ENCODE measurements around the gene RETN. TPM values are rescaled to one million over a fixed set of nuclear protein-coding genes. Genes with fewer than 3 reads are reported as not detected.

The RETN gene
- total and polyA plus RNA-seq, 5 donors: 0.49 to 7.2 (median 1.2) TPM; not detected in 1

DNA sequence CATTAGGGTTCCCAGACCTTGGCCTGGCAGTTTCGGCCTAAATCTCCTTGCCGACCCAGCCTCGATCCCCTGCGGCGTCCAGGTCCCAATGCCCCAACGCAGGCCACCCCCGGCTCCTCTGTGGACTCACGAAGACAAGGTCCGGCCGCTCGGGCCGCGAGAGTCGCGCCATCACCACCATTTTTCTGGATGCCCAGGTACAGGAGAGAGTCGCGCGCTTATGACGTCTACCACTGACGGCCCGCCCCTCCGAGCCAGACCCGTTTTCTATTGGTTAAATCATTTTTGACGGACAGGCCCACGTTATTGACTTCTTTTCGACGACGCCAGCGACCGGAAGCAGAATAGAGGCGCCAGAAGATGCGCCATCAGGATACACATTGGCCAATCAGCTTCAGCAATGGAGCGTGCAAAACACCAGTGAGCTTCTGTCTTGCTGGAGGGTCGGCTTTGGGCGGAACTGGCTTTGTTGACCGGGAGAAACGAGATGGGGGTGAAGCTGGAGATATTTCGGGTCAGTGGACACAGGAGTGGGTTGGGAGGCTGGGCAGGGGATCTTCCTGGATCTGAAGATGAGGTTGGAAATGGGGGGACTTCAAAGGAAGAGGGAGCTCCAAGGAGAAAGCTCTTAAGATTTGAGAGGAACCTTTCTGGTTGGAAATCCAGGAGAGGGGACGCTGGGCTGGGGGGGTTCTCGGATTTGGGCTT is 39.3 kb upstream of the RETN start, which contains the start of the genes PET100 and XAB2:
Gene PET100 (plus strand): TSS at position 447 of the 708 bp plus-strand sequence. CDS start 41 bp downstream, at position 488.
Gene XAB2 (minus strand): TSS at position 199 of the 708 bp plus-strand sequence. CDS start 18 bp downstream, at position 181.
- WGBS: under 1% methylated on average over 40 of the region's 40 CpGs
- ATAC-seq (peak; percentile 98), DNase-seq (peak; percentile 95 to 98 (median 97))
- H3K4me3 ChIP-seq (ENCODE audit: low read length): peak within 1 kb of the TSS; percentile 94
- intact Hi-C loops (cut with DNase I): no loop called here
- no peaks in the 10 kb centered on the region for H3K27me3 ChIP-seq (ENCODE audit: control insufficient read depth, insufficient read depth)
- H3K27ac ChIP-seq (ENCODE audit: low read length): peak within 1 kb of the TSS; percentile 71
- peaks cover 2% of the 10 kb centered on the region for H3K4me1 ChIP-seq (ENCODE audit: control insufficient read depth, insufficient read depth, low read length)
- H3K9me3 ChIP-seq (ENCODE audit: control insufficient read depth, low read length): no peaks in the 10 kb centered on the region

DNA sequence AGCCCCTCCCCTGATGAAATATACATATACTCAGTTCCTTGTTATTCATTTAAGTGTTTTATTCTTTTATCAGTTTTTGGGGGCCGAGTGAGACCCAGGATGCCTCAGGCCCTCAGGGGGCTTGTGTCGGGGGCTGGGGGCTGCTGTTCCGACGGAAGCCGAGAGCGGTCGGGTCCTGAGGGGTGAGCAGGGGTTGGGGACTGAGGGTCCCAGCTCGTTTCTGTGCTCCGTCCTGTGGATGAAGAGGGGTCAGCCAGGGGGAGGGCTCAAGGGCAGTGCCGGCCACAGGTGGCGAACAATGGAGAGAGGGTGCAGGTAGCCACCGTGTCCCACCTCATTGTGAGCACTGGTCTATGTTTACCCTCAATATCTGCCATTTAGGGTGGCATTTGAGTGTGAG is 37.3 kb upstream of the RETN start:
- no peak for ATAC-seq
- WGBS: 91% methylated on average over 12 of the region's 12 CpGs
- no peak overlapping the region for H3K4me3 ChIP-seq (ENCODE audit: low read length)
- intact Hi-C loops (cut with DNase I): no loop called here
- no peak for DNase-seq
- no peaks in the 10 kb centered on the region for H3K27me3 ChIP-seq (ENCODE audit: control insufficient read depth, insufficient read depth)
- peaks cover 2% of the 10 kb centered on the region for H3K4me1 ChIP-seq (ENCODE audit: control insufficient read depth, insufficient read depth, low read length)
- H3K9me3 ChIP-seq (ENCODE audit: control insufficient read depth, low read length): no peaks in the 10 kb centered on the region
- H3K27ac ChIP-seq (ENCODE audit: low read length): no peak overlapping the region

- H3K27ac ChIP-seq (ENCODE audit: low read length): no peak overlapping the region
- ATAC-seq: no peak
- peaks cover 2% of the 10 kb centered on the region for H3K4me1 ChIP-seq (ENCODE audit: control insufficient read depth, insufficient read depth, low read length)
- no peak for DNase-seq
- 87% methylated on average over 40 of the region's 40 CpGs for WGBS
- H3K27me3 ChIP-seq (ENCODE audit: control insufficient read depth, insufficient read depth): no peaks in the 10 kb centered on the region
- H3K9me3 ChIP-seq (ENCODE audit: control insufficient read depth, low read length): no peaks in the 10 kb centered on the region
- intact Hi-C loops (cut with DNase I): no loop called here
- H3K4me3 ChIP-seq (ENCODE audit: low read length): no peak overlapping the region
These were observed 36.3 kb upstream of the RETN start for GRCh38 chr19:7632340-7633203.

DNA sequence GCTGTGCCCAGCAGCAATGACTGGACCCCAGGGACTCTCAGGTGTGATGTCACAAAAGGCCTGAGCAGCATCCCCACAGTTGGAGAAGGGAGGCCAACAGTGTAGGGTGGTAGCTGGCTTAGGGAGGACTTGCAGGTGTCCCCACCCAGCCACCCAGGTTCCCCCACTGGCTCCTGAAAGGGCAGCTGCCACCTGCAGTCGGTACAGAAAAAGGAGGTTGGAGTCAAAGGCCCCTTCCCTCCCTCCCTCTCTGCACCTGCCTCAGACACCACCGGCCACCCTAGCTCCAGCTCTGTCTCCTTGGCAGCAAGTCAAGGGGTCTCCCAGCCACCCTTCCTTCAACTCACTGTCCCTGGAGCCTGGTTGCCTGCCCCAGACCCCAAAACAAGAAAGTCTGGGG is 35.2 kb upstream of the RETN start, which contains the start of gene PCP2:
Gene PCP2 (minus strand): TSS at position 22 of the 400 bp plus-strand sequence. CDS start 262 bp downstream, outside the sequence.
- no peak within 1 kb of the TSS for H3K4me3 ChIP-seq (ENCODE audit: low read length)
- peaks cover 2% of the 10 kb centered on the region for H3K4me1 ChIP-seq (ENCODE audit: control insufficient read depth, insufficient read depth, low read length)
- WGBS: 46% methylated on average over 1 of the region's 2 CpGs
- no peak for ATAC-seq
- no peaks in the 10 kb centered on the region for H3K9me3 ChIP-seq (ENCODE audit: control insufficient read depth, low read length)
- no peak within 1 kb of the TSS for H3K27ac ChIP-seq (ENCODE audit: low read length)
- H3K27me3 ChIP-seq (ENCODE audit: control insufficient read depth, insufficient read depth): no peaks in the 10 kb centered on the region
- DNase-seq: no peak
- intact Hi-C loops (cut with DNase I): no loop called here

DNA sequence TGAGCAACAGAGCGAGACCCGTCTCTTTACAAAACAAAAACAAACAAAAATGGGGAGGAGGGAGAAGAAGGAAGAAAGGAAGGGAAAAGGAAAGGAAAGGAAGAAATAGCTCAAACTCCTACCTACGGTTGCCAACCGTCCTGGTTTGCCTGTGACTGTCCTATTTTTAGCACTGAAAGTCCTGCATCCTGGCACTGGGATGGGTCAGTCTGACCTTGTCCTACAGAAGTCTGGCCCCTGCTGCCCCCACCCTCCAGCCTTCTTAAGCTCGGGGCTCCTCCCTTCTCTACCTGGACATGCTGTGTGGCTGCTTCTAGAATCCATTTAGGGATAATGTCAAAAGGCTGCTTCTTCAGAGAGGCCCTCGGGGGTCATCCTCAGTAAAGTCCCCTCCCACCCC is 33.2 kb upstream of the RETN start:
- ATAC-seq: no peak
- Histone ChIP-seq H3K27me3 (ENCODE audit: control insufficient read depth, insufficient read depth) (no peaks in the 10 kb centered on the region), H3K4me3 (ENCODE audit: low read length) (no peak overlapping the region)

GRCh38 chr19:7636317-7636690 is 32.5 kb upstream of the RETN start:
- Histone ChIP-seq H3K9me3 (ENCODE audit: control insufficient read depth, low read length) (no peaks in the 10 kb centered on the region), H3K27me3 (ENCODE audit: control insufficient read depth, insufficient read depth) (no peaks in the 10 kb centered on the region), H3K4me3 (ENCODE audit: low read length) (no peak overlapping the region), H3K4me1 (ENCODE audit: control insufficient read depth, insufficient read depth, low read length) (no peaks in the 10 kb centered on the region), H3K27ac (ENCODE audit: low read length) (no peak overlapping the region)
- WGBS: 63% methylated on average over 16 of the region's 16 CpGs
- ATAC-seq (no peak), DNase-seq (peak in 1 of 3 donors; percentile 37)
- intact Hi-C loops (cut with DNase I): no loop called here

More for the DNA sequence above, 33.2 kb upstream of the RETN start:
- DNase-seq: no peak
- 41% methylated on average over 6 of the region's 6 CpGs for WGBS
- no peaks in the 10 kb centered on the region for H3K9me3 ChIP-seq (ENCODE audit: control insufficient read depth, low read length)
- H3K4me1 ChIP-seq (ENCODE audit: control insufficient read depth, insufficient read depth, low read length): no peaks in the 10 kb centered on the region
- intact Hi-C loops (cut with DNase I): no loop called here
- H3K27ac ChIP-seq (ENCODE audit: low read length): no peak overlapping the region

- WGBS: 6% methylated on average over 61 of the region's 61 CpGs
- Histone ChIP-seq H3K27me3 (ENCODE audit: control insufficient read depth, insufficient read depth) (no peaks in the 10 kb centered on the region), H3K4me3 (ENCODE audit: low read length) (peak within 1 kb of the TSS; percentile 14), H3K4me1 (ENCODE audit: control insufficient read depth, insufficient read depth, low read length) (no peaks in the 10 kb centered on the region), H3K9me3 (ENCODE audit: control insufficient read depth, low read length) (no peaks in the 10 kb centered on the region), H3K27ac (ENCODE audit: low read length) (no peak within 1 kb of the TSS)
- ATAC-seq: peak; percentile 63 to 80
- peak; percentile 47 to 85 (median 85) for DNase-seq
- intact Hi-C loops (cut with DNase I): no loop called here
These were observed 32.0 kb upstream of the RETN start, which contains the start of gene STXBP2 for GRCh38 chr19:7636691-7637373. TSS of gene STXBP2 (plus strand) at chr19:7637110. CDS start at chr19:7637150, 40 bp downstream.

DNA sequence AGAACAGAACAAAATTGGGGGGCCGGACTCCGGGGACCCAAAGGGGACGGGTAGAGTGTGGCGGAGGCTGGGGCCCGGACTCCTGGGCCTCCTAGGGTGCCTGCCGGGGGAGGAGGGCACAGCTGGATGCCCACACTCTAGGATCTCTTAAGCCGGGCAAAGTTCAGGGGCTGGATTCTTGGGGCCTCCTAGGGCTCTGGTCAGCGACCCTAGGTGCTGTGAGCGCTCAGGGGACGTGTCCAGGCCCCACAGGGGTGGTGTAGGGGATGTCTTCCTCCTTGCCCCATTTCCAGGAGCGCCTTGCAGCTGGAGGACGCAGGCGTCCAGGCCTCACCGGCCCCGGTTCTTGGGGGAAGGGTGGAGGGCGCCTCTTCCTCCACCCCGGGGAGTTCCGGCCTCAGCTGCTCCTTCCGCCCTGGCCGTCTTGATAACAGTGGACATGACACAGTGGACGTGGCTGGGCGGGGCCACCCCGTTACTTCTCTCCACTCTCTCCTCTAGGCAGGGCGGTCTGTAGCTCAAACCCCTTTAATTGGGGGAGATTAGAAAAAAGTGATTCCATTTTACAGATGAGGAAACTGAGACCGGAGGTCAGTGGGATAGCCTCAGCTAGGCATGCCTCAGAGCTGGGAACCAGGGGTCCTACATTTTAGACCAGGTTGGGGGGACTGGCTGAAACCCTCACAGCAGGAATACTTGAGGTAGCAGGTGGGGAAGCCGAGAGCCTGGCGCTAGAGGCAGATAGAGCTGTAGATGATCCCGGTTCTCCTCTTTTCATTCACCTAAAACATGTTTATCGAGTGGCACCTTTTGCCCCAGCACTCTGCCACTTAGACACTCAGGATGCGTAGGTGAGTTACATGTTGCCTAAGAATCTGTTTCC is 31.2 kb upstream of the RETN start:
- H3K27me3 ChIP-seq (ENCODE audit: control insufficient read depth, insufficient read depth): no peaks in the 10 kb centered on the region

DNA sequence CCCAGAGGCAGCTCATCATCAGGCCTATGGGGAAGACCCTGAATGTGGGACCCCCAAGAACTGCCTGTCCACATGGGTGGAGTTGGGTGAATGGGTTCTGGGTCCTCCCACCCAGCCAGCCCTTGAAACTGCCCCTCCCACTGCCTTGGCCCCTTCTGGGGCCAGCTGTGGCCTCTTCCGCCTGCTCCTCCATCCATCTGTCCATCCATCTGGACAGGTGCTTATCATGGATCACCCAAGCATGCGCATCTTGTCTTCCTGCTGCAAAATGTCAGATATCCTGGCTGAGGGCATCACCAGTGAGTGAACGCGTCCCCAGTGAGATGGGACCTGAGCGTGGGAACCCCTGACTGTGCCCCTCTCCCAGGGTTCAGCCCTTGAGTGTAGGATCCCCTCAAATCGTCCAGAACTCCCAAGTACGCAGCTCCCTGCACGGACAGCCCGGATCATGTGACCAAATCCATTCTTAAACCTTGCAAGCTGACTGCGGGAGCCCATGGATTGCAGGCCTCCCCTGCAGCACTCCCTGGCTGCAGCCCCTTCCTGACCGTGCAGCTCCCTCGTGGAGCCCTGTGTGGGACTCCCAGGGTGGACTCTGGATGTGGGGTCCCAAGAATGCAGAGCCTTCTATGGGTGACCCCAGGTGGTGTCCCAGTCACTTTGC is 29.9 kb upstream of the RETN start:
- ATAC-seq: no peak
- no peaks in the 10 kb centered on the region for H3K9me3 ChIP-seq (ENCODE audit: control insufficient read depth, low read length)
- H3K27me3 ChIP-seq (ENCODE audit: control insufficient read depth, insufficient read depth): no peaks in the 10 kb centered on the region
- intact Hi-C loops (cut with DNase I): no loop called here
- 61% methylated on average over 12 of the region's 12 CpGs for WGBS
- H3K4me1 ChIP-seq (ENCODE audit: control insufficient read depth, insufficient read depth, low read length): no peaks in the 10 kb centered on the region
- H3K4me3 ChIP-seq (ENCODE audit: low read length): no peak overlapping the region
- DNase-seq: peak in 2 of 3 donors; percentile 23 to 30
- no peak overlapping the region for H3K27ac ChIP-seq (ENCODE audit: low read length)

More for the DNA sequence above, 31.2 kb upstream of the RETN start:
- WGBS: 43% methylated on average over 30 of the region's 30 CpGs
- ATAC-seq (peak; percentile 42 to 72), DNase-seq (peak; percentile 61 to 84 (median 83))
- intact Hi-C loops (cut with DNase I): no loop called here
- Histone ChIP-seq H3K9me3 (ENCODE audit: control insufficient read depth, low read length) (no peaks in the 10 kb centered on the region), H3K27ac (ENCODE audit: low read length) (no peak overlapping the region), H3K4me1 (ENCODE audit: control insufficient read depth, insufficient read depth, low read length) (no peaks in the 10 kb centered on the region), H3K4me3 (ENCODE audit: low read length) (peak overlapping the region; percentile 14)

Data from right cardiac atrium (tissue), 5 donors.